ENCODE measurements around the gene RPS27L.
"Not testable (repeated sequence)": the region's sequence is repeated elsewhere in the genome, so short reads cannot be mapped to it uniquely, and the experiment has no call there.

- TF ChIP-seq EZH2phosphoT487 (IDR thresholded peaks at IDR 0.05; ENCODE audit: borderline replicate concordance, low read depth, low read length): not testable (repeated sequence)
- TF ChIP-seq, protein P1, sequence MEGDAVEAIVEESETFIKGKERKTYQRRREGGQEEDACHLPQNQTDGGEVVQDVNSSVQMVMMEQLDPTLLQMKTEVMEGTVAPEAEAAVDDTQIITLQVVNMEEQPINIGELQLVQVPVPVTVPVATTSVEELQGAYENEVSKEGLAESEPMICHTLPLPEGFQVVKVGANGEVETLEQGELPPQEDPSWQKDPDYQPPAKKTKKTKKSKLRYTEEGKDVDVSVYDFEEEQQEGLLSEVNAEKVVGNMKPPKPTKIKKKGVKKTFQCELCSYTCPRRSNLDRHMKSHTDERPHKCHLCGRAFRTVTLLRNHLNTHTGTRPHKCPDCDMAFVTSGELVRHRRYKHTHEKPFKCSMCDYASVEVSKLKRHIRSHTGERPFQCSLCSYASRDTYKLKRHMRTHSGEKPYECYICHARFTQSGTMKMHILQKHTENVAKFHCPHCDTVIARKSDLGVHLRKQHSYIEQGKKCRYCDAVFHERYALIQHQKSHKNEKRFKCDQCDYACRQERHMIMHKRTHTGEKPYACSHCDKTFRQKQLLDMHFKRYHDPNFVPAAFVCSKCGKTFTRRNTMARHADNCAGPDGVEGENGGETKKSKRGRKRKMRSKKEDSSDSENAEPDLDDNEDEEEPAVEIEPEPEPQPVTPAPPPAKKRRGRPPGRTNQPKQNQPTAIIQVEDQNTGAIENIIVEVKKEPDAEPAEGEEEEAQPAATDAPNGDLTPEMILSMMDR (conservative IDR thresholded peaks at IDR 0.05; ENCODE audit: low read length): not testable (repeated sequence)
These were observed 51.9 kb downstream of the RPS27L start for GRCh38 chr15:63105354-63105753.
